ENCODE measurements around the gene DROSHA. TPM values are rescaled to one million over a fixed set of nuclear protein-coding genes. Genes with fewer than 3 reads are reported as not detected.
"Not testable (repeated sequence)": the region's sequence is repeated elsewhere in the genome, so short reads cannot be mapped to it uniquely, and the experiment has no call there.

DROSHA gene
- total RNA-seq, 1 experiment from 2014 or later = 106 TPM

GRCh38 chr5:31396611-31397295 lies 135.1 kb downstream of the DROSHA start:
- Histone ChIP-seq H3K27ac (ENCODE audit: insufficient read length, low read depth, low read length) (no peak overlapping the region), H3K27me3 (ENCODE audit: insufficient read depth, low read length) (no peaks in the 10 kb centered on the region), H3K23me2 (ENCODE audit: insufficient read length, low read depth, low read length, poor library complexity, severe bottlenecking) (no peaks in the 10 kb centered on the region), H4K91ac (ENCODE audit: insufficient read length, low read depth, low read length) (no peak overlapping the region), H4K20me1 (ENCODE audit: control insufficient read depth, insufficient read depth, insufficient read length) (no peaks in the 10 kb centered on the region), H2BK15ac (ENCODE audit: low read depth, low read length) (no peak overlapping the region), H2BK20ac (ENCODE audit: low read depth, low read length, poor library complexity, severe bottlenecking) (no peak overlapping the region), H3K14ac (ENCODE audit: insufficient read depth, low read length) (no peak overlapping the region), H3K79me1 (ENCODE audit: insufficient read depth, low read depth, low read length, poor library complexity, severe bottlenecking) (no peaks in the 10 kb centered on the region), H3K79me2 (ENCODE audit: insufficient read depth, low read length) (no peaks in the 10 kb centered on the region), H2BK12ac (ENCODE audit: insufficient read length, low read depth, low read length) (no peak overlapping the region), H2AK5ac (ENCODE audit: insufficient read length, low read length) (no peak overlapping the region), H3K23ac (ENCODE audit: insufficient read length, low read depth, low read length) (no peak overlapping the region), H2BK5ac (ENCODE audit: insufficient read length, low read length) (no peak overlapping the region), H3K4me2 (ENCODE audit: insufficient read depth, insufficient read length, low read length) (no peak overlapping the region), H3K56ac (ENCODE audit: insufficient read length, low read depth, low read length) (no peak overlapping the region), H2BK120ac (ENCODE audit: low read depth, low read length, poor library complexity, severe bottlenecking) (no peak overlapping the region), H3K18ac (ENCODE audit: insufficient read length, low read depth, low read length) (no peak overlapping the region), H3K9me3 (ENCODE audit: control insufficient read depth, low read depth, low read length) (no peaks in the 10 kb centered on the region), H2AFZ (ENCODE audit: low read length) (no peak overlapping the region), H3K4me1 (ENCODE audit: insufficient read depth, low read length) (peaks cover 6% of the 10 kb centered on the region; the same call in 1 of the 2 replicates), H4K8ac (replicated peaks; ENCODE audit: insufficient read length, low read depth, low read length) (no peak overlapping the region), H3K9ac (ENCODE audit: extremely low read depth, insufficient read length, low read length) (no peak overlapping the region), H3T11ph (ENCODE audit: low read length) (no peak overlapping the region), H4K5ac (ENCODE audit: insufficient read length, low read depth, low read length) (no peak overlapping the region), H3K4ac (ENCODE audit: low read depth, low read length) (no peak overlapping the region)
- no peaks in the 10 kb centered on the region for H3K27me3 Mint-ChIP-seq (ENCODE audit: low read depth)
- no peak for TF ChIP-seq CTCF (conservative IDR thresholded peaks at IDR 0.05)
- no CpG with 5 or more reads among the region's 12 CpGs for WGBS (ENCODE audit: extremely low coverage, insufficient read length, low lambda C conversion rate)
- no peaks in the 10 kb centered on the region; a peak in 1 of 5 replicates for H3K9me3 Mint-ChIP-seq
- no peak for DNase-seq
- no peak overlapping the region for H3K4me3 Mint-ChIP-seq
- peaks cover 23 to 35% of the 10 kb centered on the region in 2 experiments for H3K4me1 Mint-ChIP-seq
- H3K27ac Mint-ChIP-seq = no peak overlapping the region
- H3K36me3 Mint-ChIP-seq (ENCODE audit: insufficient read depth in 1 of 3, low read depth in 3 of 3) = peaks cover 4 to 14% (median 8%) of the 10 kb centered on the region in 3 experiments; a peak in 6 of 7 replicates

GRCh38 chr5:31395450-31396045 lies 136.3 kb downstream of the DROSHA start:
- not testable (repeated sequence) for H4K5ac ChIP-seq (ENCODE audit: insufficient read length, low read depth, low read length); H3K27ac ChIP-seq (ENCODE audit: insufficient read length, low read depth, low read length); H3K23ac ChIP-seq (ENCODE audit: insufficient read length, low read depth, low read length); H3K18ac ChIP-seq (ENCODE audit: insufficient read length, low read depth, low read length); H3K27me3 ChIP-seq (ENCODE audit: insufficient read depth, low read length); H2BK15ac ChIP-seq (ENCODE audit: low read depth, low read length); H3K79me2 ChIP-seq (ENCODE audit: insufficient read depth, low read length); H3K9me3 Mint-ChIP-seq; H2BK5ac ChIP-seq (ENCODE audit: insufficient read length, low read length); H2BK120ac ChIP-seq (ENCODE audit: low read depth, low read length, poor library complexity, severe bottlenecking); H3K27ac Mint-ChIP-seq; H3K4me2 ChIP-seq (ENCODE audit: insufficient read depth, insufficient read length, low read length); H2AFZ ChIP-seq (ENCODE audit: low read length); H3K36me3 Mint-ChIP-seq (ENCODE audit: insufficient read depth in 1 of 3, low read depth in 3 of 3); H3K9ac ChIP-seq (ENCODE audit: extremely low read depth, insufficient read length, low read length); H3K9me3 ChIP-seq (ENCODE audit: control insufficient read depth, low read depth, low read length); H3T11ph ChIP-seq (ENCODE audit: low read length); H3K14ac ChIP-seq (ENCODE audit: insufficient read depth, low read length); H3K4me1 ChIP-seq (ENCODE audit: insufficient read depth, low read length); H3K79me1 ChIP-seq (ENCODE audit: insufficient read depth, low read depth, low read length, poor library complexity, severe bottlenecking); H4K20me1 ChIP-seq (ENCODE audit: control insufficient read depth, insufficient read depth, insufficient read length); H3K4me3 Mint-ChIP-seq; H2AK5ac ChIP-seq (ENCODE audit: insufficient read length, low read length); H4K8ac ChIP-seq (replicated peaks; ENCODE audit: insufficient read length, low read depth, low read length); H3K4ac ChIP-seq (ENCODE audit: low read depth, low read length); DNase-seq; H4K91ac ChIP-seq (ENCODE audit: insufficient read length, low read depth, low read length); H3K23me2 ChIP-seq (ENCODE audit: insufficient read length, low read depth, low read length, poor library complexity, severe bottlenecking); H2BK20ac ChIP-seq (ENCODE audit: low read depth, low read length, poor library complexity, severe bottlenecking); H2BK12ac ChIP-seq (ENCODE audit: insufficient read length, low read depth, low read length); H3K56ac ChIP-seq (ENCODE audit: insufficient read length, low read depth, low read length); H3K27me3 Mint-ChIP-seq (ENCODE audit: low read depth)
- no CpG with 5 or more reads among the region's 14 CpGs for WGBS (ENCODE audit: extremely low coverage, insufficient read length, low lambda C conversion rate)
- peaks cover 23 to 35% of the 10 kb centered on the region in 2 experiments for H3K4me1 Mint-ChIP-seq

Data from H9 (cell line).